H9 (cell line): ENCODE results near the gene MGRN1. TPM values are rescaled to one million over a fixed set of nuclear protein-coding genes. Genes with fewer than 3 reads are reported as not detected.

Experiments
- DNase-seq: peaks from one replicate; pipeline ENCODE4 v3.0.0-alpha.2; 2017
- H2AFZ ChIP-seq: one replicate; pipeline ENCODE4 v1.6.1; 2013; ENCODE audit warnings: mild to moderate bottlenecking, low read length, control low read depth, moderate library complexity
- H2AK5ac ChIP-seq: 2 replicates; pipeline ENCODE4 v1.6.1; 2013; ENCODE audit warnings: low read length, control low read depth, mixed read lengths; ENCODE audit not compliant: insufficient read length
- H2BK120ac ChIP-seq: one replicate; pipeline ENCODE4 v1.6.1; 2013; ENCODE audit warnings: low read depth, mild to moderate bottlenecking, low read length, control low read depth, inconsistent platforms; ENCODE audit not compliant: poor library complexity, severe bottlenecking
- H2BK12ac ChIP-seq: 2 replicates; pipeline ENCODE4 v1.6.1; 2013; ENCODE audit warnings: low read length, control low read depth, mixed read lengths, low read depth; ENCODE audit not compliant: insufficient read length
- H2BK15ac ChIP-seq: 2 replicates; pipeline ENCODE4 v1.6.1; 2013; ENCODE audit warnings: low read depth, low read length, control low read depth
- H2BK20ac ChIP-seq: one replicate; pipeline ENCODE4 v1.6.1; 2013; ENCODE audit warnings: low read depth, mild to moderate bottlenecking, low read length, control low read depth, inconsistent platforms; ENCODE audit not compliant: poor library complexity, severe bottlenecking
- H2BK5ac ChIP-seq: 2 replicates; pipeline ENCODE4 v1.6.1; 2013; ENCODE audit warnings: low read length, control low read depth, mixed read lengths; ENCODE audit not compliant: insufficient read length
- H3K14ac ChIP-seq: 2 replicates; pipeline ENCODE4 v1.6.1; 2013; ENCODE audit warnings: low read length, control low read depth; ENCODE audit not compliant: insufficient read depth
- H3K18ac ChIP-seq: 2 replicates; pipeline ENCODE4 v1.6.1; 2013; ENCODE audit warnings: low read depth, mild to moderate bottlenecking, mixed read lengths, low read length, control low read depth; ENCODE audit not compliant: insufficient read length
- H3K23ac ChIP-seq: 2 replicates; pipeline ENCODE4 v1.6.1; 2013; ENCODE audit warnings: low read length, control low read depth, mixed read lengths, low read depth; ENCODE audit not compliant: insufficient read length
- H3K23me2 ChIP-seq: 2 replicates; pipeline ENCODE4 v1.6.1; 2013; ENCODE audit warnings: low read depth, mild to moderate bottlenecking, mixed read lengths, low read length, control low read depth; ENCODE audit not compliant: insufficient read length, poor library complexity, severe bottlenecking
- H3K27ac ChIP-seq: 2 replicates; pipeline ENCODE4 v1.5.1; 2013; ENCODE audit warnings: low read length, control low read depth, mixed read lengths, low read depth; ENCODE audit not compliant: insufficient read length
- H3K27me3 ChIP-seq: 2 replicates; pipeline ENCODE4 v1.6.1; 2013; ENCODE audit warnings: low read length, control low read depth, inconsistent platforms; ENCODE audit not compliant: insufficient read depth
- H3K4ac ChIP-seq: 2 replicates; pipeline ENCODE4 v1.6.1; 2013; ENCODE audit warnings: low read depth, mild to moderate bottlenecking, control low read depth, inconsistent platforms, low read length, moderate library complexity
- H3K4me1 ChIP-seq: 2 replicates; pipeline ENCODE4 v1.6.1; 2013; ENCODE audit warnings: low read length, control low read depth, inconsistent platforms; ENCODE audit not compliant: insufficient read depth
- H3K4me2 ChIP-seq: 2 replicates; pipeline ENCODE4 v1.6.1; 2013; ENCODE audit warnings: low read length, control low read depth, mixed read lengths; ENCODE audit not compliant: insufficient read length, insufficient read depth
- H3K56ac ChIP-seq: 2 replicates; pipeline ENCODE4 v1.6.1; 2013; ENCODE audit warnings: low read depth, mild to moderate bottlenecking, mixed read lengths, low read length, control low read depth; ENCODE audit not compliant: insufficient read length
- H3K79me1 ChIP-seq: 2 replicates; pipeline ENCODE4 v1.6.1; 2013; ENCODE audit warnings: low read depth, mild to moderate bottlenecking, moderate library complexity, low read length, control low read depth, inconsistent platforms; ENCODE audit not compliant: insufficient read depth, poor library complexity, severe bottlenecking
- H3K79me2 ChIP-seq: 2 replicates; pipeline ENCODE4 v1.6.1; 2013; ENCODE audit warnings: low read length, control low read depth, inconsistent platforms; ENCODE audit not compliant: insufficient read depth
- H3K9ac ChIP-seq: 2 replicates; pipeline ENCODE4 v1.6.1; 2013; ENCODE audit warnings: low read length, control low read depth, mixed read lengths; ENCODE audit not compliant: insufficient read length; ENCODE audit errors: extremely low read depth
- H3K9me3 ChIP-seq: one replicate; pipeline ENCODE4 v1.6.1; 2013; ENCODE audit warnings: low read depth, low read length, inconsistent platforms; ENCODE audit not compliant: control insufficient read depth
- H3T11ph ChIP-seq: one replicate; pipeline ENCODE4 v1.6.1; 2013; ENCODE audit warnings: mild to moderate bottlenecking, low read length, control low read depth, inconsistent platforms
- H4K20me1 ChIP-seq: one replicate; pipeline ENCODE4 v1.6.1; 2013; ENCODE audit not compliant: control insufficient read depth, insufficient read length, insufficient read depth
- H4K5ac ChIP-seq: 2 replicates; pipeline ENCODE4 v1.6.1; 2013; ENCODE audit warnings: low read depth, mild to moderate bottlenecking, mixed read lengths, low read length, control low read depth; ENCODE audit not compliant: insufficient read length
- H4K8ac ChIP-seq: replicated peaks from 2 replicates; pipeline ENCODE4 v1.6.1; 2013; ENCODE audit warnings: low read length, control low read depth, mixed read lengths, low read depth; ENCODE audit not compliant: insufficient read length
- H4K91ac ChIP-seq: 2 replicates; pipeline ENCODE4 v1.6.1; 2013; ENCODE audit warnings: low read depth, mild to moderate bottlenecking, moderate library complexity, mixed read lengths, low read length, control low read depth; ENCODE audit not compliant: insufficient read length
- H3K27ac Mint-ChIP-seq, 3 experiments: 2 replicates in 2 of 3; 3 replicates in 1 of 3; pipeline ENCODE4 v1.8.0; 2020 to 2021; ENCODE audit warnings: mixed read lengths in 3 of 3, mild to moderate bottlenecking in 1 of 3, moderate library complexity in 1 of 3
- H3K27me3 Mint-ChIP-seq: 2 replicates; pipeline ENCODE4 v1.8.0; 2021; ENCODE audit warnings: low read depth, mild to moderate bottlenecking, moderate library complexity, mixed read lengths
- H3K36me3 Mint-ChIP-seq, 3 experiments: 2 replicates in 2 of 3; 3 replicates in 1 of 3; pipeline ENCODE4 v1.8.0; 2020 to 2021; ENCODE audit warnings: low read depth in 3 of 3, mixed read lengths in 3 of 3; ENCODE audit not compliant: insufficient read depth in 1 of 3
- H3K4me1 Mint-ChIP-seq, 2 experiments: 2 replicates each; pipeline ENCODE4 v1.8.0; 2020; ENCODE audit warnings: mixed read lengths in 2 of 2
- H3K4me3 Mint-ChIP-seq, 2 experiments: 2 replicates in 1 of 2; 3 replicates in 1 of 2; pipeline ENCODE4 v1.8.0; 2020 to 2021; ENCODE audit warnings: mild to moderate bottlenecking in 2 of 2, mixed read lengths in 2 of 2, moderate library complexity in 1 of 2
- H3K9me3 Mint-ChIP-seq, 2 experiments: 2 replicates in 1 of 2; 3 replicates in 1 of 2; pipeline ENCODE4 v1.8.0; 2020; ENCODE audit warnings: mild to moderate bottlenecking in 2 of 2, mixed read lengths in 2 of 2, moderate library complexity in 1 of 2
- CTCF ChIP-seq: fragments of 200-600 bp; sonication (generic); conservative IDR thresholded peaks from 3 replicates; pipeline ENCODE4 v1.8.0; 2021; ENCODE audit warnings: antibody characterized with exemption, mild to moderate bottlenecking
- WGBS: extraction: QIAGEN DNeasy Blood & Tissue Kit; methylation state at CpG from one replicate; pipeline ENCODE4 v1.1.7; 2013; ENCODE audit warnings: missing lambda C conversion rate, low lambda C conversion rate, mixed read lengths; ENCODE audit not compliant: insufficient read length; ENCODE audit errors: extremely low coverage; 5-methylcytosine and 5-hydroxymethylcytosine counted together
- total RNA-seq: library from RNA; stranded (reverse); gene quantifications from 2 replicates; pipeline ENCODE4 v1.2.1, GENCODE V29; 2021

The MGRN1 gene
- total RNA-seq, 1 experiment from 2014 or later: 91.6 TPM

GRCh38 chr16:4736546-4736945 is 111.9 kb downstream of the MGRN1 start:
- H4K20me1 ChIP-seq: no peaks in the 10 kb centered on the region

More at GRCh38 chr16:4736546-4736945, 111.9 kb downstream of the MGRN1 start:
- H4K91ac ChIP-seq: no peak overlapping the region
- H3K36me3 Mint-ChIP-seq: no peaks in the 10 kb centered on the region; a peak in 1 of 7 replicates
- WGBS: no CpG with 5 or more reads among the region's 4 CpGs
- H3K4me1 ChIP-seq: no peaks in the 10 kb centered on the region
- no peak overlapping the region for H2BK120ac ChIP-seq
- H2BK5ac ChIP-seq: no peak overlapping the region
- no peak overlapping the region for H3K9ac ChIP-seq
- peaks cover 2% of the 10 kb centered on the region; the same call in 1 of the 2 replicates for H3K79me2 ChIP-seq
- no peak overlapping the region for H3K14ac ChIP-seq
- H3K23ac ChIP-seq: no peak overlapping the region
- no peak overlapping the region for H3K18ac ChIP-seq
- H3K4me3 Mint-ChIP-seq: no peak overlapping the region; a peak in 1 of 5 replicates
- H3K4me2 ChIP-seq: no peak overlapping the region
- H3K27me3 ChIP-seq: no peaks in the 10 kb centered on the region
- H3K79me1 ChIP-seq: peaks cover 3% of the 10 kb centered on the region
- no peak overlapping the region for H3K4ac ChIP-seq
- peaks cover 9% of the 10 kb centered on the region for H3K23me2 ChIP-seq
- peaks cover 8 to 12% of the 10 kb centered on the region in 2 experiments for H3K4me1 Mint-ChIP-seq
- no peak overlapping the region for H3T11ph ChIP-seq
- DNase-seq: no peak
- H3K56ac ChIP-seq: no peak overlapping the region
- H3K27me3 Mint-ChIP-seq: peaks cover 4% of the 10 kb centered on the region
- H3K27ac Mint-ChIP-seq: no peak overlapping the region
- no peak overlapping the region for H2AFZ ChIP-seq
- H2BK20ac ChIP-seq: no peak overlapping the region
- no peak overlapping the region for H4K8ac ChIP-seq
- no peak overlapping the region for H2BK15ac ChIP-seq
- no peak overlapping the region for H4K5ac ChIP-seq
- no peak for TF ChIP-seq CTCF
- no peak overlapping the region for H2AK5ac ChIP-seq
- no peaks in the 10 kb centered on the region for H3K9me3 ChIP-seq
- no peaks in the 10 kb centered on the region for H3K9me3 Mint-ChIP-seq
- no peak overlapping the region for H2BK12ac ChIP-seq
- H3K27ac ChIP-seq: no peak overlapping the region
